Stimulated activated CD4-positive, alpha-beta T cell treated with anti-CD3 and anti-CD28 coated beads, Interleukin-1b, Interleukin-23, amount 100 ng/mL, for 4 hours (primary cell): ENCODE results near the gene MAU2.
A peak's percentile ranks its signal among the peaks of the same experiment; 100 is the strongest.

Experiments
- DNase-seq, 2 donors: peaks; one replicate each; pipeline ENCODE4 v3.0.0-alpha.2; 2020; ENCODE audit warnings: low read depth in 2 of 2

MAU2 gene, protein sequence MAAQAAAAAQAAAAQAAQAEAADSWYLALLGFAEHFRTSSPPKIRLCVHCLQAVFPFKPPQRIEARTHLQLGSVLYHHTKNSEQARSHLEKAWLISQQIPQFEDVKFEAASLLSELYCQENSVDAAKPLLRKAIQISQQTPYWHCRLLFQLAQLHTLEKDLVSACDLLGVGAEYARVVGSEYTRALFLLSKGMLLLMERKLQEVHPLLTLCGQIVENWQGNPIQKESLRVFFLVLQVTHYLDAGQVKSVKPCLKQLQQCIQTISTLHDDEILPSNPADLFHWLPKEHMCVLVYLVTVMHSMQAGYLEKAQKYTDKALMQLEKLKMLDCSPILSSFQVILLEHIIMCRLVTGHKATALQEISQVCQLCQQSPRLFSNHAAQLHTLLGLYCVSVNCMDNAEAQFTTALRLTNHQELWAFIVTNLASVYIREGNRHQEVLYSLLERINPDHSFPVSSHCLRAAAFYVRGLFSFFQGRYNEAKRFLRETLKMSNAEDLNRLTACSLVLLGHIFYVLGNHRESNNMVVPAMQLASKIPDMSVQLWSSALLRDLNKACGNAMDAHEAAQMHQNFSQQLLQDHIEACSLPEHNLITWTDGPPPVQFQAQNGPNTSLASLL

GRCh38 chr19:19320361-19321140, at the start of gene MAU2, which contains the start of gene SUGP1:
MAU2 (plus strand) TSS chr19:19320829; CDS start chr19:19320860, 31 bp downstream.
SUGP1 (minus strand) TSS chr19:19320509; CDS start chr19:19320496, 13 bp downstream.
- DNase-seq, result peak; percentile 81 to 82

DNA sequence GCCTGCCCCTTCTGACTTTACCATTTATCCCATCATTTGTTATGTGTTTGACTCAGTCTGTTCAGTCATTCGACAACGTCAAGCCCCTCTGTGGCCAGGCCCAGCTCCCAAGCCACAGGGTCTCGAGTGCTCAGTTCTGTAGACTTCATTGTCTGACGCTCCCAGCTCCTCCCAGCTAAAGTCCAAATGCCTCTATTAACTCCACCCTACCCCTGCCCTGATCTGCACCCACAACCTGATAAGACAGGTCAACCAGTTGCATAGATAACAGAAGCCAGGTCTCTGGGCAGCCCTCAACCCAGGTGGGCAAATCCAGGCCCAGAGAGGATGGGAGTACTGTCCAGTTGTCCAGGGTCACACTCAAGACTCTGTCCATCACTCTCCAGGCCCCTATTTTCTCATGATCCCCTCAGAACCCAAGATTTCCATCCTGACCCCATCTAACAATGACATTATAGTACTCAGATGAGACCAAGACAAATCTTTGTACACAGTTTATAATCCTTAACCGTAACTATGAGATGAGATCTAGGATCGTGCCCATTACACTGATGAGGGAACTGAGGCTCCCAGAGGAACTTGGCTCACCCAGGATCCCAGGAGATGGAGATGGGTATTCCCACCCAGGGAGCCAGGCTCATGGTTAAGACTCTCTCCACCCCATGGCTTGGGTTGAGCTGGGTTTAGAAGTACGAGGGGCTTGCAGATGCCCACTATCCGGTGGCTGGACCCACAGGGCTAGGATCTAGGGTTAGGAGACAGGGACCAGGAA, 48.6 kb upstream of the MAU2 start:
- no peak for DNase-seq

GRCh38 chr19:19274146-19274545, 46.5 kb upstream of the MAU2 start:
- no peak for DNase-seq

GRCh38 chr19:19274716-19275565, 45.7 kb upstream of the MAU2 start:
- DNase-seq, result no peak

GRCh38 chr19:19276386-19276785, 44.2 kb upstream of the MAU2 start:
- no peak for DNase-seq

DNA sequence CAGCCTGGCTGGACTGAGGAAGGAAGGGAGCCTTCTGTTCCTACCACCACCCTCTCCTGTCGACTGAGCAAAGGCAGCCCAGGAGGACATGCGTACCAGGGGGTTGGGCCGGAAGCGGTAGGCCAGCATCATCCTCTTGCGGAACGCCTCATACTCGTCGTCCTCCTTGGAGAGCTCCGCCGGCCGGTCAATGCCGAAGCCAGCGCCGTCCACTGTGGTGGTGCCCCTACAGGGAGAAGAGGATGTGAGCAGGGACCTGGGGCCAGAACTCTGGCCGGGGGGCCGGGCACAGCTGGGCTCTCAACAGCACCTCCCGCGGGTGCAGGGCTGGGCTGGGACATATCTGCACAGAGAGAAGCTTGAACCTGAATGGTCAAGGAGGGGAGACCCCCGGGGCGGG, 43.8 kb upstream of the MAU2 start:
- no peak for DNase-seq

- DNase-seq, result no peak
These were observed 42.3 kb upstream of the MAU2 start for GRCh38 chr19:19278315-19278714.

DNA sequence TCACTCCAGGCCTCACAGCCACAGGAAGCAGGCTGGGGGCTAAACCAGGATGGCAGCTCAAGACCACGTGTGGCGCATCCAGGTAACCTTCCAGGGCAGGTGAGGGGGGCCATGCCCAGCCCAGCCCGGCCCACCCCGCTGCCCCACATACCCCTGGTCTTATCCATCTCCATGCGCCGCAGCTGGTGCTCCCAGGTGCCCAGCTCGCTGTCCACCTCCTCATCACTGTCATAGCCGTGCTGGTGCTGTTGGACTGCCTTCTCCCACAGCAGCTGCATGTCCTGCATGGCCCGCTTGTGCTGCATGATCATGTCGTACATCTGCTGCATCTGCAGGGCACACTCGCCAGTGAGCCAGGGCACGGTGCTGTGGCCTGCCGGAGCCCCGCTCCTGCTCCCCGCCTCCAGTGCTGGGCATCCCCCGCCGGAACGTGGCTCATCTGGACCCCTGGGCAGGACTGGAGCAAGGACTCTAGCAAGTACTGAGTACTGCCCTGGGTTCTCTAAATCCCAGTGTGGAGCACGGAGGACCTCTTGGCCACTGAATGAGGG, 41.5 kb upstream of the MAU2 start:
- DNase-seq, result no peak

DNA sequence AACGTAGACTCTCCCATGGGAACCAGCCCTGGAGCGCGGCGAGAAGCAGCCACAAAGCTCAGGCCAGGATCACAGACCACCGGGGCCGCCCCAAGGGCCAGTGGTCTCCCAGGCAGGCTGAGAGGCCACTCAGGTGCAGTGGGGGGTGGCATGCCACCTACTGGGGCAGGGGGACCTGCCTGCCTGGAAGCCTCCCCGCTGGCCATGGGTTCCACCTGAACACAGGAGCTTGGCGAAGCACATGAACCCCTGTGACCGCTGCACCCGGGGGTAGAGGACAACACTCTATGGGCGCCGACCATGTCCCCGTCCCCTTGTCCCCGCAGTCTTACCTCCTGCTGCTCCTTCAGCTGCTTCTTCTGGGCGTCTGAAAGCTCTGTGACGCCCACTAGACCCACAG, 40.8 kb upstream of the MAU2 start:
- no peak for DNase-seq

DNA sequence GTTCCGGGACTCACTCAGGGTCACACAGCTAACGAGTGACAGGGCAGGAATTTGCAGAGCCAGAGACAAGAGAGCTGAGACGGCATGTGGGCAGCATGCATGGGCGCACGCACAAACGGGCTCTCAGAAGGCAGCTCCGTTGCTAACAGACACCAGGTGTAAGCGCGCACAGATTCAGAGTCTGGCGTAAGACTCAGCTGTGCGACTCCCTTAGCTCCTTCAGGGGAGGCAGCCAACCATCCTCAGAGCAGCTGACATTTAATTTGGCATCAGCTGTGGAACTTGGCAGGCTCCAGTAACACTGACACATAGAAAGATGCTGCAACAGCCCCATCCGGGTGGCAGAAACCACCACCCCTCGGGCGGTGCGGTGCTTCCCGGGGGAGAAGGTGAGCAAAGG, 40.1 kb upstream of the MAU2 start:
- DNase-seq, result no peak

- no peak for DNase-seq
These were observed 34.9 kb upstream of the MAU2 start for GRCh38 chr19:19285686-19286085.

DNA sequence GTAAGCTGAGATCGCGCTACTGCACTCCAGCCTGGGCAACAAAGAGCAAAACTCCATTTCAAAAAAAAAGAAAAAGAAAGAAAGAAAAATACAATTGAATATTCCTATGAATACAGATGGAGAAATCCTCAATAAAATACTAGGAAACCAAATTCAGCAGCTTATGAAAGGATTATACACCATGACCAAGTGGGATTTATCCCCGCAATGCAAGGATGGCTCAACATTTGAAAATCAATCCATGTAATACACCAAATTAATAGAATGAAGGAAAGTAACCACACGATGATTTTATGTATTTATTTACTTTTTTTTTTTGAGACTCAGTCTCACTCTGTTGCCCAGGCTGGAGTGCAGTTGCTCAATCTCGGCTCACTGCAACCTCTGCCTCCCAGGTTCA, 28.0 kb upstream of the MAU2 start:
- DNase-seq, result no peak

DNA sequence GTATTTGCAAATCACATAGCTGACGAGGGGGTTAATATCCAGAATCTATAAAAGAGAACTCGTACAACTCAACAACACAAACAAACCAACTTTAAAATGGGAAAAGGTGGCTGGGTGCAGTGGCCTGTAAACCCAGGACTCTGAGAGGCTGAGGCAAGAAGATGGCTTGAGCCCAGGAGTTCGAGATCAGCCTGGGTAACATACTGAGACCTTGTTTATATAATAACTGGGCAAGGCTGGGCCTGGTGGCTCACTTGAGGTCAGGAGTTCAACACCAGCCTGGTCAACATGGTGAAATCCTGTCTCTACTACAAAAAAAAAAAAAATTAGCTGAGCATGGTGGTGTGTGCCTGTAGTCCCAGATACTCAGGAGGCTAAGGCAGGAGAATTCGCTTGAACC, 25.7 kb upstream of the MAU2 start:
- no peak for DNase-seq

GRCh38 chr19:19296953-19297689, 23.5 kb upstream of the MAU2 start:
- DNase-seq, result no peak

DNA sequence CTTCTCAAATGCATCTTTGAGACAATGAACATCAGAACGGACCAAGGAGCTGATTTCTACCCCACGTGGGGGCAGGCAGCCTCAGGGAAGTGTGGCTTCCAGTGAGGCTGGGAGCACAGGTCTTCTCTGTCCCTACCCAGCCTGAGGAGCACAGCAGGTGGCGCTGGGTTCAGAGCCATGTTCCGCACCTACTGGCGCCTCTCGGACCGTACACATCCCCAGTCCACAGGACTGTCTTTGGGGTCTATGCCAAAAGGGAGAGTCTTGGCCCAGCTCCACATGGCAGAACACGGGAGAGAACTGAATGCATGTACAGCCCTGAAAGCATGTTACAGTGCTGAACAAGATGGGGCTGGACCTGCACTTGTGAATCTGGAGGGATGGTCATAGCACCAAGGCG, 22.9 kb upstream of the MAU2 start:
- no peak for DNase-seq

DNA sequence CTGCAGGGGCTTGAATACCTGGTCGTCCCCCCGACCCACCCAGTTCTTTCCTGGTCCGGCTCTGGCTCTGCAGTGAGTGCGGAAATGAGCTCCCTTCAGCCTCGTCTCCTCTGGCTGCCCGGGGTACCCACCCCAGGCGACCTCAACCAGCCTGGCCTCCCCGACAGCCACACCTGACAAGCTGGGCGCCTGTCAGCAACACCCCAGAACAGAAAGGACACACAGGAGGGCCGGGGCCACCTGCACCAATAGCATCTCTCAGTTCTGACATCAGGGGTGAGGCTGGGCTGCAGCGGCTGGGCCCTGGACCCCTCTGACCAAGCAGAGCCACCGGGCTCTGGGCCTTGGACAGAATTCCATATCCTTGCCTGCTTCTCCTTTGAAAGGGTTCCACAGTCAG, 20.0 kb upstream of the MAU2 start:
- DNase-seq, result no peak

DNA sequence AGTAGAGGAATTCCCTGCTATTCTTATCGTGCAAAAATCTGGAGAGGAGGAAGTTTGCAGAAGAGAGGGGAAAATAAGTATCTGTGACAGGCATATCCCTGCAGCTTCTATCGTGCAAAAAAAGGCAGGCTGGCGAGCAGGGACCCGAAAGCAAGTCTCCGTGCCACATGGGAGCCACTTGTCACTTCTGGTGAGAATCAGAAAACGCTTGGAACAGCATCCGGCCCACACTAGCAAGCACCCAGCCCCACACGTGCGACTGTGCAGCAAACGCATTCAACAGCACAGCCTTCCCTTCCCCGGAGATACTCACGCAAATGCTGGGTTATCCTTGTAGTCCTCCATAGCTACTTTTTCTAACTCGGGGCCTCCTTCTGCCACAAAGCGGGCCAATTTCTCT, 17.2 kb upstream of the MAU2 start:
- DNase-seq, result no peak

DNA sequence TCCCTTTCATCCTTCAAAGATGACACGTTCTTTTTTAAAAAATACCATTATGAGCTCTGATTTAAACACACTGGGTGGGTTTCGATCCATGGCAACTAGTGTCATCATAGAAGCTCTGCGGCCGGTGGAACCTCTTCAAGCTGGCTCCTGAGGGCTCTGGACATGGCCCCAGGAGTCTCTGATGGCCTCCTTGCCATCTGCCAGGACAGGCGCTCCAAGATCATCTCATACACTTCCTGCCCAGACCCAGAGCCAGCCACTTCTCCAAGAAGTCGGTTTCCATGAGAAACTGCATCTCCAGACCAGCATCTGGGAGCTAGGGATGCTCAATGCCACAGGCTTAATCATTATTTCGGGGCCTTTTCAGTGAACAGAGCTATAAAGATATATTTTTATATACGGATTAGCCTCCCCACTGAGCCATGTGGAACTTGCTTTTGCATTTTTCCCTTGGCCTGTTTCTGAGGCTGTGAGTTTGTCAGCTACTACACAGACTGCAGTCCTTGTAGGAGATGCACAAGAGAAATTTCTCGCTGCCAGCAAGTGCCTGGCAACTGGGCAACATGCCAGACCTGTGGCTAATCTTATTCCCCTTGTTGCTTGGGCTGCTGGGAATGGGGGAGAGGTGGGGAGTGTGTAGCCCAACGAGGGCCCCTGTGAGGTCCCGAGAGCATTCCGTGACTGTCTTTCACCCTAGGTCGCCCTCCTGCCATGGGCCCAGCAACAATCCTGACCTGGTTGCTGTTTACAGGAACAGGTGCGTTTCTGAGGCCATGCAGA, 16.3 kb upstream of the MAU2 start:
- no peak for DNase-seq

GRCh38 chr19:19305066-19305465, 15.6 kb upstream of the MAU2 start:
- DNase-seq, result no peak
